Right lobe of liver (tissue), 4 donors: ENCODE results near the gene LCMT1.

Source experiments
- POLR2A ChIP-seq: fragments of 450-650 bp; IDR thresholded peaks from one replicate; pipeline ENCODE4 v1.6.1; 2017; ENCODE audit warnings: antibody characterized with exemption, mild to moderate bottlenecking
- TF ChIP-seq, protein P1 (sequence below), 4 donors: fragments of 200-600 bp in 3 of 4; fragments of 450-650 bp in 1 of 4; IDR thresholded peaks; one replicate each; pipeline versions ENCODE4 v1.5.1 to v1.8.0; 2016 to 2022; ENCODE audit warnings: antibody characterized with exemption in 4 of 4, mild to moderate bottlenecking in 2 of 4
- donor health status: DM: no; HTN: no; CAD: no.
- donor health status: DM: no; HTN: no; CAD: no.
- donor health status: DM: no; HTN: yes; CAD: no.

GRCh38 chr16:25081702-25082101 is 29.8 kb upstream of the LCMT1 start:
- TF ChIP-seq, protein P1, sequence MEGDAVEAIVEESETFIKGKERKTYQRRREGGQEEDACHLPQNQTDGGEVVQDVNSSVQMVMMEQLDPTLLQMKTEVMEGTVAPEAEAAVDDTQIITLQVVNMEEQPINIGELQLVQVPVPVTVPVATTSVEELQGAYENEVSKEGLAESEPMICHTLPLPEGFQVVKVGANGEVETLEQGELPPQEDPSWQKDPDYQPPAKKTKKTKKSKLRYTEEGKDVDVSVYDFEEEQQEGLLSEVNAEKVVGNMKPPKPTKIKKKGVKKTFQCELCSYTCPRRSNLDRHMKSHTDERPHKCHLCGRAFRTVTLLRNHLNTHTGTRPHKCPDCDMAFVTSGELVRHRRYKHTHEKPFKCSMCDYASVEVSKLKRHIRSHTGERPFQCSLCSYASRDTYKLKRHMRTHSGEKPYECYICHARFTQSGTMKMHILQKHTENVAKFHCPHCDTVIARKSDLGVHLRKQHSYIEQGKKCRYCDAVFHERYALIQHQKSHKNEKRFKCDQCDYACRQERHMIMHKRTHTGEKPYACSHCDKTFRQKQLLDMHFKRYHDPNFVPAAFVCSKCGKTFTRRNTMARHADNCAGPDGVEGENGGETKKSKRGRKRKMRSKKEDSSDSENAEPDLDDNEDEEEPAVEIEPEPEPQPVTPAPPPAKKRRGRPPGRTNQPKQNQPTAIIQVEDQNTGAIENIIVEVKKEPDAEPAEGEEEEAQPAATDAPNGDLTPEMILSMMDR (IDR thresholded peaks at IDR 0.05) = no peak
- TF ChIP-seq POLR2A = no peak
